Stomach (tissue), 9 donors: ENCODE measurements around the gene GSTCD. TPM values are rescaled to one million over a fixed set of nuclear protein-coding genes. Genes with fewer than 3 reads are reported as not detected.

ENCODE experiments used
- DNase-seq, 2 donors: peaks; one replicate each; pipeline versions ENCODE4 v3.0.0 to v3.0.0-alpha.2; 2013 to 2019
- H3K27ac ChIP-seq, 5 donors: fragments of 200-600 bp in 4 of 5; sonication (generic) in 4 of 5; one replicate each; pipeline ENCODE4 v1.5.1; 2013 to 2019; ENCODE audit warnings: mild to moderate bottlenecking in 1 of 5, moderate library complexity in 1 of 5
- H3K27me3 ChIP-seq, 3 donors: fragments of 200-600 bp; sonication (generic); one replicate each; pipeline ENCODE4 v1.5.1; 2017 to 2019; ENCODE audit warnings: mixed run types in 1 of 3
- H3K36me3 ChIP-seq, 4 donors: fragments of 200-600 bp; sonication (generic); 1 replicate in 3 of 4; 2 replicates in 1 of 4; pipeline ENCODE4 v1.5.1; 2016 to 2019
- H3K4me1 ChIP-seq, 4 donors: fragments of 200-600 bp; sonication (generic); one replicate each; pipeline ENCODE4 v1.5.1; 2016 to 2019
- H3K4me3 ChIP-seq, 4 donors: fragments of 200-600 bp; sonication (generic) in 3 of 4; one replicate each; pipeline ENCODE4 v1.5.1; 2016 to 2019; ENCODE audit warnings: mild to moderate bottlenecking in 1 of 4
- H3K9me3 ChIP-seq, 4 donors: fragments of 200-600 bp; sonication (generic); one replicate each; pipeline ENCODE4 v1.5.1; 2016 to 2019
- CTCF ChIP-seq, 7 experiments: fragments of 450-650 bp in 4 of 7; fragments of 200-600 bp in 3 of 7; sonication (generic) in 3 of 7; IDR thresholded peaks; one replicate each; pipeline ENCODE4 v1.5.1; 2016 to 2019; ENCODE audit warnings: antibody characterized with exemption in 7 of 7, control low read depth in 2 of 7, mild to moderate bottlenecking in 1 of 7
- EP300 ChIP-seq: sonication (generic); formaldehyde crosslinking; IDR thresholded peaks from one replicate; pipeline ENCODE4 v1.6.1; 2017; ENCODE audit warnings: antibody characterized with exemption
- POLR2A ChIP-seq, 4 donors: fragments of 450-650 bp; IDR thresholded peaks; one replicate each; pipeline ENCODE4 v1.6.1; 2016; ENCODE audit warnings: antibody characterized with exemption in 4 of 4, control low read depth in 2 of 4, mild to moderate bottlenecking in 1 of 4, moderate library complexity in 1 of 4
- POLR2AphosphoS5 ChIP-seq, 3 donors: sonication (generic); formaldehyde crosslinking; IDR thresholded peaks; one replicate each; pipeline ENCODE4 v1.6.1; 2016; ENCODE audit warnings: antibody characterized with exemption in 3 of 3
- WGBS, 5 donors: extraction: QIAGEN DNeasy Blood & Tissue Kit in 3 of 5; methylation state at CpG; one replicate each; pipeline versions ENCODE4 v1.1.5 to v1.1.7; 2013 to 2018; 5-methylcytosine and 5-hydroxymethylcytosine counted together
- intact Hi-C: fragments of 100-400 bp; cut with DNase I; formaldehyde crosslinking; loops from one replicate; pipeline ENCODE4 v1.15.1; 2023; ENCODE audit warnings: low total_unique reads
- polyA plus RNA-seq, 3 donors: library from polyadenylated mRNA; stranded (reverse); fragments of 200-250 nt; gene quantifications; one replicate each; pipeline ENCODE4 v1.2.3, GENCODE V29; 2013
- total RNA-seq, 5 donors: library from RNA; depleted of rRNA; stranded (reverse); fragments of >200 nt; gene quantifications; one replicate each; pipeline versions ENCODE4 v1.1.0 to v1.2.3, GENCODE V29; 2014 to 2016
- donor health status: healthy with polysubstance abuse.
- donor health status: Bipolar disorder and iron deficiency.
- donor health status: healthy.

The GSTCD gene
- total and polyA plus RNA-seq, 8 donors, result 1.6 to 129 (median 8.1) TPM

- H3K27ac ChIP-seq, result no peak overlapping the region
- no peak for DNase-seq
- no peak overlapping the region for H3K4me3 ChIP-seq
- intact Hi-C loops, result no loop called here
- peaks cover 0 to 8% (median 0%) of the 10 kb centered on the region in 4 donors for H3K36me3 ChIP-seq
- no peaks in the 10 kb centered on the region for H3K4me1 ChIP-seq
- 93 to 98% (median 96%) methylated on average over 10 of the region's 10 CpGs for WGBS, 5 donors
- H3K27me3 ChIP-seq, result no peaks in the 10 kb centered on the region
- TF ChIP-seq POLR2A (IDR thresholded peaks at IDR 0.05), result no peak
- peaks cover 0 to 26% (median 15%) of the 10 kb centered on the region in 4 donors for H3K9me3 ChIP-seq
These were observed 150.0 kb downstream of the GSTCD start for GRCh38 chr4:105858466-105859040.

GRCh38 chr4:105859233-105859632 is 150.6 kb downstream of the GSTCD start:
- peaks cover 0 to 26% (median 15%) of the 10 kb centered on the region in 4 donors for H3K9me3 ChIP-seq
- intact Hi-C loops, result no loop called here
- H3K27ac ChIP-seq, result no peak overlapping the region
- no peak overlapping the region for H3K4me3 ChIP-seq
- H3K36me3 ChIP-seq, result peaks cover 0 to 8% (median 0%) of the 10 kb centered on the region in 4 donors
- no peaks in the 10 kb centered on the region for H3K4me1 ChIP-seq
- no peak for DNase-seq
- no peaks in the 10 kb centered on the region for H3K27me3 ChIP-seq
- TF ChIP-seq EP300 (no peak), POLR2A (IDR thresholded peaks at IDR 0.05) (no peak), CTCF (IDR thresholded peaks at IDR 0.05) (no peak), POLR2AphosphoS5 (IDR thresholded peaks at IDR 0.05) (no peak)
- 2 to 24% (median 15%) methylated on average over 1 of the region's 1 CpG for WGBS, 5 donors

- Histone ChIP-seq H3K4me1 (peaks cover 0 to 12% (median 0%) of the 10 kb centered on the region in 4 donors), H3K27me3 (no peaks in the 10 kb centered on the region), H3K27ac (no peak overlapping the region), H3K4me3 (no peak overlapping the region), H3K9me3 (no peaks in the 10 kb centered on the region), H3K36me3 (no peaks in the 10 kb centered on the region)
- intact Hi-C loops, result no loop called here
- DNase-seq, result no peak
- 72 to 82% (median 74%) methylated on average over 3 of the region's 3 CpGs for WGBS, 5 donors
- TF ChIP-seq CTCF (IDR thresholded peaks at IDR 0.05) (no peak), POLR2A (IDR thresholded peaks at IDR 0.05) (no peak), POLR2AphosphoS5 (IDR thresholded peaks at IDR 0.05) (no peak), EP300 (no peak)
These were observed 162.4 kb downstream of the GSTCD start for GRCh38 chr4:105870963-105871362.

GRCh38 chr4:105871997-105872396 is 163.4 kb downstream of the GSTCD start:
- Histone ChIP-seq H3K4me1 (peaks cover 0 to 12% (median 0%) of the 10 kb centered on the region in 4 donors), H3K9me3 (no peaks in the 10 kb centered on the region), H3K27me3 (no peaks in the 10 kb centered on the region), H3K4me3 (no peak overlapping the region), H3K36me3 (no peaks in the 10 kb centered on the region), H3K27ac (no peak overlapping the region)
- DNase-seq, result no peak
- 79 to 83% (median 80%) methylated on average over 2 of the region's 2 CpGs for WGBS, 5 donors
- TF ChIP-seq POLR2AphosphoS5 (IDR thresholded peaks at IDR 0.05) (no peak), EP300 (no peak), CTCF (IDR thresholded peaks at IDR 0.05) (no peak), POLR2A (IDR thresholded peaks at IDR 0.05) (no peak)
- intact Hi-C loops, result no loop called here

GRCh38 chr4:105875233-105875632 is 166.6 kb downstream of the GSTCD start:
- H3K36me3 ChIP-seq, result no peaks in the 10 kb centered on the region
- peaks cover 0 to 12% (median 0%) of the 10 kb centered on the region in 4 donors for H3K4me1 ChIP-seq
- TF ChIP-seq CTCF (IDR thresholded peaks at IDR 0.05) (no peak), POLR2AphosphoS5 (IDR thresholded peaks at IDR 0.05) (no peak), EP300 (no peak), POLR2A (IDR thresholded peaks at IDR 0.05) (no peak)
- H3K9me3 ChIP-seq, result peaks cover 0 to 1% (median 0%) of the 10 kb centered on the region in 4 donors
- H3K4me3 ChIP-seq, result no peak overlapping the region
- DNase-seq, result no peak
- intact Hi-C loops, result no loop called here
- no peak overlapping the region for H3K27ac ChIP-seq
- H3K27me3 ChIP-seq, result no peaks in the 10 kb centered on the region
